GM12891 (cell line): ENCODE data around the gene EXOC1L.

Experiments
- DNase-seq: peaks from one replicate; pipeline ENCODE4 v3.0.0; 2011; ENCODE audit warnings: low spot score; ENCODE audit not compliant: insufficient read length
- FAIRE-seq: peaks from 2 replicates; lab custom pipeline; 2011; peaks lifted over from hg19 to GRCh38; lab: Jason Lieb, UNC
- PAX5 ChIP-seq: IDR thresholded peaks from 2 replicates; pipeline ENCODE4 v1.6.1; 2011; ENCODE audit warnings: low read length, moderate library complexity, mild to moderate bottlenecking; ENCODE audit not compliant: insufficient read depth, severe bottlenecking
- POLR2A ChIP-seq: IDR thresholded peaks from 2 replicates; pipeline ENCODE4 v1.6.1; 2011; ENCODE audit warnings: low read depth, low read length, control low read depth
- POLR2AphosphoS5 ChIP-seq: IDR thresholded peaks from 2 replicates; pipeline ENCODE4 v1.6.1; 2011; ENCODE audit warnings: low read depth, low read length, control low read depth
- POU2F2 ChIP-seq: IDR thresholded peaks from 2 replicates; pipeline ENCODE4 v1.6.1; 2011; ENCODE audit warnings: low read depth, mild to moderate bottlenecking, control low read depth, low read length, moderate library complexity
- SPI1 ChIP-seq: IDR thresholded peaks from 2 replicates; pipeline ENCODE4 v1.6.1; 2011; ENCODE audit warnings: low read depth, low read length, control low read depth
- TAF1 ChIP-seq: IDR thresholded peaks from 2 replicates; pipeline ENCODE4 v1.6.1; 2011; ENCODE audit warnings: low read depth, low read length, control low read depth

EXOC1L gene

DNA sequence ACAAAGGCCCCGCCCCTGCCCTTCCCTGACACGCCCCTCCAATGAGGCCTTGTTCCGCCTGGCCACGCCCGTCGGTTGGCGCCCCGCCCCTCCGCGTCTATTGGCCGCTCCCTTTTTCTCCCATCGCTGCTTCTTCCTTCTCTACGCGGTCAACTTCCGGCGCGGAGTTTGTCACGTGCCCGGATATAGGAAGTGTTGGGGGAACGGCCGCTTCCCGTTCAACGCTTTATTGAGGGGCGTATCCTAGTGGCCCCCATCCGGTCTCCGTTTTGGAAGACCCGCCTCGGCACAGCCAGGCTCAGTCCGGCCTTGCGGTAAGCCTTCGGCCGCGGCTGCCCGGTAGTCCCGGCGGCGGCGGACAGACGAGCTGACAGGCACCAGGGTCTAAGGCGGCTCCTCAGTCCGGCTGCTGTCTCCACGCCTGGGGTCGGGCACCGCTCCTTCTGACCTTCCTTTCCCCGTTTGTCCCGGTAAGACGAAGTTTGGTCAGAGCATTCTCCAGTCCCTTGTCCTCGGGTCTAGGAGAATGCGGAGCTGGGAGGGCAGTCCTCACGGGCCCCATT, 34.0 kb downstream of the EXOC1L start, which contains the start of gene EXOC1:
TSS of gene EXOC1 (plus strand) at position 165 of the 563 bp plus-strand sequence. CDS start 4,676 bp downstream, outside the sequence.
- no peak for TF ChIP-seq POU2F2
- no peak for TF ChIP-seq PAX5
- TF ChIP-seq POLR2A: peak; percentile 74
- peak; percentile 63; the same call in 1 of the 2 replicates for TF ChIP-seq POLR2AphosphoS5
- TF ChIP-seq TAF1: peak; percentile 38; the same call in 1 of the 2 replicates
- TF ChIP-seq SPI1: peak; percentile 38; the same call in 1 of the 2 replicates
- DNase-seq (peak; percentile 68), FAIRE-seq (peak; percentile 98)

DNA sequence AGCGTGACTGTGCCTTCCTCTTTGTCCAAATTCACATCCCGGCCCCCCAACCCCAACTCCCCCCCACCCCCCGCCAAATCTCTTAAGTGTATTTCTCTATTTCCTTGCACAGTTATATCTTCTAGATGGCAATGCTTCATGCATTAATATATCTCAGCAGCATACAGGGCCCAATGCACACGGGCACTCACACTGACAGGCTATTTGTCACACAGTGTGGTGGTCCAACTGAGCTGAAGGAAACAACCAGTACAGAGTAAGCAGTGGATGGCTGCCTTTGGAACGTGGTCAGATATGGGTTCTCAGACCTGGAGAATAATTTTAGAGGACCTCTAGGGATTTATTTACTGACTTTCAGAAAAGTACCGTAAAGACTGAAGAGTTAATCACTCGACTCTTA, 34.5 kb downstream of the EXOC1L start:
- FAIRE-seq (peak; percentile 65), DNase-seq (no peak)
- TF ChIP-seq POU2F2 (no peak), TAF1 (no peak), POLR2A (no peak), POLR2AphosphoS5 (no peak), PAX5 (no peak), SPI1 (no peak)

DNA sequence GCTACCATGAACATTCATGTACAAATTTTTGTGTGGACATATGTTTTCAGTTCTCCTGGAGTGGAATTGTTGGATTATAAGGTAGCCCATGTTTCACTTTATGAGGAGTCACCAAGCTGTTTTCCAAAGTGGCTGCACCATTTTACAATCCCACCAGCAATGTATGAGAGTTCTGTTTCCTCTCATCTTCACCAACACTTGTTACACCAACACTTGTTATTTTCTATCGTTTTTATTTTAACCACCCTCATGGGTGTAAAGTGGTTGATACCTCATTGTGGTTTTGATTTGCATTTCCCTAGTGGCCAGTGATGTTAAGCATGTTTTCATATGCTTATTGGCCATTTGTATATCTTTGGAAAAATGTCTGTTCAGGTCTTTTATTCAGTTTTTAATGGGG, 38.0 kb downstream of the EXOC1L start:
- FAIRE-seq (peak; percentile 80), DNase-seq (no peak)
- TF ChIP-seq POLR2AphosphoS5: no peak
- TF ChIP-seq POLR2A: no peak
- TF ChIP-seq PAX5: no peak
- no peak for TF ChIP-seq TAF1
- no peak for TF ChIP-seq SPI1
- no peak for TF ChIP-seq POU2F2

DNA sequence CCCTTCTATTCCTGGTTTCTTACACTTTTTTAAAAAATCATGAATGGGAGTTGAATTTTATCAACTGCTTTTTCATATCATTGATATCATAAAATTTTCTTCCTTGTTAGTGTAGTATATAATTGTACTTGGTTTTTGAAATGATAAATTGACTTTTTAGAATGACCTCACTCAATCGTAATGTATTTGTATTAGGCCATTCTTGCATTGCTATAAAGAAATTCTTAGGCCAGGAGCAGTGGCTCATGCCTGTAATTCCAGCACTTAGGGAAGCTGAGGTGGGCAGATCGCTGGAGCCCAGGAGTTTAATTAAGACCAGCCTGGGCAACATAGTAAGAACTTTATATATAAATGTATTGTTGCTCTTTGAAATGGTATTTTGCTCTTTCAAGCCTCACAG, 40.1 kb downstream of the EXOC1L start:
- FAIRE-seq (no peak), DNase-seq (no peak)
- TF ChIP-seq TAF1 (no peak), PAX5 (no peak), SPI1 (no peak), POU2F2 (no peak), POLR2A (no peak), POLR2AphosphoS5 (no peak)

DNA sequence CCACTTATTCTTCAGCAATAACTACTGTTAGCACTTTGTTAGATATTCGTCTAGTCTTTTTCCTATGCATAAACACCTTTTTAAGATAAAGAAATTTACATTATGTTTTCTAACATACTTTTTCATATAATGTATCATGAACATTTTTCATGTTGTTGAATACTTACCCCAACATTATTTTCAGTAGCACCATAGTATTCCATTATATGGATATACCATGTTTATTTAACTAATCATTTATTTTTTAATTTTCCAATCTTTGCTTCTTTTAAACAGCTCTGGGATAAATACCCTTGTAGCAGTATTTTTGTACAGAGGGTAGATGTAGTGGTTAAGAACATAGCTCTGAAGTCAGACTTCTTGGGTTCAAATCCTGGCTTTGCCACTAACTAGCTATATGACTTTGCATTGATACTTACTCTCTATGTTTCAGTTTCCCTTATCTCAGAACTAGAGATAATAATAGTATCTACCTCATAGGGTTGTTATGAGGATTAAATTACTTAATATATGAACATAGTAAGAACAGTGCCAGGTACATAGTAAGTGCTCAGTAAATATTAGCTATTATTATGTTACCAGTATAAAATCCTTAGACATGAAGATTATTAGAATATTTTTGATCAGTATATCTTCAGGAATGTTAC, 45.1 kb downstream of the EXOC1L start:
- TF ChIP-seq POLR2AphosphoS5 (no peak), PAX5 (no peak), POU2F2 (no peak), SPI1 (no peak), POLR2A (no peak), TAF1 (no peak)
- FAIRE-seq (no peak), DNase-seq (no peak)

DNA sequence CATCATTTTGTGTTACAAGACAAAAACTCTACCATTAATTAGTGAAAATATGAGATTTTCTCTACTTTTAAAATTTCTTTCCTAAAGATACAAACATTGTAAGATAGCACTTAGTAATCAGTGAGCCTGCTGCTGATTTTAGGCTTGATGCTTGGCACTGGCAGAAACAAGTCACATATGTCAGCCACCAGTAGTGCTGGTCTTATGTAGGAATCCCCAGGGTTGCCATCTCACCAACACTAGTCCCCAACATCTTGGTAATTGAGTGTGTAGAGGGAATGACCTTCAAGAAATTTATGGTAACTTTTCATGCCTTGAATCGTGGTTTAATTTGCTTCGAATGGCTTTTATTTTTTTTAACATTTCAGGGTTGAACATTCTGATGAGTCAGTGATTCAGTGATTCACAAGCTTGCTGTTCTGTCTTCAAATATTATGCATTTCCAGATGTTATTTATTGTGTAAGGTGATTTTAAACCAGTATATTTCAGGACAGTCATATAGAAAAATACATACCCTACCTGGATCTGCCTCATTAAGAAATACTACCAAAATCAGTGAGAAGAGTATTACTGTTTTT, 45.7 kb downstream of the EXOC1L start:
- FAIRE-seq (no peak), DNase-seq (no peak)
- TF ChIP-seq POLR2A (no peak), POU2F2 (no peak)

DNA sequence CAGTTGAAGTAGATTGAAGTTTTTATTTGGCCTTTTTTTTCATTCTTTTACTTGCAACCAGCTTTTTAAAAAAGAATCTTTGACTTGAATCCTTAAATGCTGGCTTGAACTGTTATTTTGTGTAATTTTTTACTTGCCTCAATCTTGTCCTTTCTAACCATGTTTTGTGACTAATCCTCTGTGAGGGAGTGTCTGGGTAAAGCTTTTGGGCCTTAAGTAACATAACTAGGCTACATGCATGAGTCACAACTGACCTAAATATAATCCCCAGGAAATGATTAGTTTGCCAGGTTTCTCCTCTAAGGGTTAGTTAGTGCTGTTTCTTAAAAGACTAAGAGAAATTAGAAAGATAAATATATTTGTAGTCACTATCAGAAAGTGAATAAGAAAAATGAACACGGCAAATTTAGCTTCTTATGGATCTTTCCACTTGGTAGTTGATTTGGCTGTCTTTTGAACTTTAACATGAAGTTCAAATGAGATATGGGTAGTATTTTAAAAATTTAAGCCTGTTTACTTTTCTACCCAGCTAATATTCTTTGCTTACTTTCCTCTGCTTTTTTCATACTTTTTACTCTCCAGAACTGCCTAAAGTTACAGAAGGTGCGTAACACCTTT, 46.8 kb downstream of the EXOC1L start:
- DNase-seq: no peak

DNA sequence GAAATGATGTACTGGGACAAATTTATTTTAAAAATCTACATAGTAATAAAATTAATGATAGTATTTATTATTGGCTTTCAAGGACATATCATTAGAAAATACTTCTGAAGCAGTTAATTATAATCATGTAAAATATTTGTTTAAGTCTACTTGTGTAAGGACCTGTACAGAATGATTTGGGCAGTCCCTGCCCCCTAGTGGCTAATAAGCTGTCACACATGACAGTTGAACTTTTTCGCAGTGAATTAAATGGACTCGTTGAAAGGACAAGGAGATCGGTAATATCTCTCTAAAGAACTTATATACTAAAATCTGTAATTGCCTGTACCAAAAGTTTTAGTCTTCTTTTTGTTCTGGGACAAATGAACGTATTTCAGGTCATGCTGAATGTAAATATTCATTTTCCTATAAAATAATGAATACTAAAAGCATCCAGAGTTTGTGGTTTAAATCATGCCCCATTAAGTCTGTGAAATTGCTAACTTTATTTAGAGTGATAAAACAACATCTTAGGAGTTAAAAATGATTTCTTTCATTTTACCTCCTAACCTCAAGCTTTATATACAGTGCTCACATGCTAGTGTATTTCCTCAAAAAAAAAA, 47.5 kb downstream of the EXOC1L start:
- TF ChIP-seq POLR2A (no peak), POLR2AphosphoS5 (no peak), PAX5 (no peak), POU2F2 (no peak), SPI1 (no peak), TAF1 (no peak)
- DNase-seq: no peak
- FAIRE-seq: peak; percentile 75

More for the DNA sequence above, 46.8 kb downstream of the EXOC1L start:
- TF ChIP-seq POLR2A: no peak
- TF ChIP-seq SPI1: no peak
- TF ChIP-seq TAF1: no peak
- no peak for TF ChIP-seq POU2F2
- no peak for TF ChIP-seq POLR2AphosphoS5
- TF ChIP-seq PAX5: no peak
- peak; percentile 83 for FAIRE-seq

DNA sequence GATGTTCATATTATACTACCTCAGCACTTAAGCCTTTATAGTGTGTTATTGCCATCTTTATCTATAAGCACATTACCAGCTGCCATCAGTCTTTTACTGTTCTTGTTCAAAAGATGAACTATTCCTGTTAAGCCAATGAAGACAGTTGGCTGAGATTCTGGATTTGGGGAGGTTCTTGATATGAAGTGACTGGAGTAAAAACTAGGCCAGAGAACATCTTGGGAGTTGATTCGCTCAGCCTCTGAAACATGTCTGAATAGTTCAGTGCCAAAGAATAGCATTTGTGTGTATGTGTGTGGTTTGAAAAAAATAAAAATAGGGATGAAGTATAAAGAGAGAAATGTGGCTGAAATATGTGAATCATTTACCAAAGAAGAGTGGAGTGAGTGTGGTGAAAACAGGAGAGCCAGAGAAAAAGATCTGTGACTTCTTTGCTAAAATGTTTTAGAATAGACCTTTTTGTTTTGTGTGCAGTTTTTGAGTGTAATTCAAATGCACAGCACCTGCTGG, 49.0 kb downstream of the EXOC1L start:
- TF ChIP-seq SPI1 (no peak), POLR2AphosphoS5 (no peak), POLR2A (no peak), TAF1 (no peak), POU2F2 (no peak), PAX5 (no peak)
- FAIRE-seq (no peak), DNase-seq (no peak)

DNA sequence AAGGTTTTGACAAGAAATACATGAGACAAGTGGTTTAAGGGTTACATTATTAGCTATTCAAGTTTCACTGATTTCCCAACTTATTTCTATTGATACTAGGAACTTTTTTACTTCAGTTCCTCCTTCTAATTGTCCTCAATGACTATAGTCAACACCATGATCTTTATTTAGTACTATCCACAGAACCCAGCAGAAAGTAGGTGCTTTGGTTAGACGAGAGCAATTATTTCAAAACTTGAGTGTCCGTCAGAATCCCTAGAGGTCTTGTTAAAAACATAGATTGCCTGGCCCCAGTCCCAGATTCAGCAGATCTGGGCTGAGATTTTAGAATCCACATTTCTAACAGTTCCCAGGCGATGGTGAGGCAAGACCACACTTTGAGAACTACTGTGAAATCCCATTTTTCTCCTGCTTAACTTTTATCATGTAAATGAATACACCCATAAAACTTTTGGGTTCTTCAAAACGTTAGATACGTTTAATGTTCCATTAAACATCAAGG, 51.8 kb downstream of the EXOC1L start:
- TF ChIP-seq PAX5 (no peak), POLR2AphosphoS5 (no peak), SPI1 (no peak), POLR2A (no peak), TAF1 (no peak), POU2F2 (no peak)
- FAIRE-seq: no peak

More for the DNA sequence above, 51.8 kb downstream of the EXOC1L start:
- no peak for DNase-seq
